ENCODE results near the gene MYO9B. TPM values are rescaled to one million over a fixed set of nuclear protein-coding genes. Genes with fewer than 3 reads are reported as not detected.

The MYO9B gene
- total and polyA plus RNA-seq, 11 donors: 24.2 to 89.4 (median 31.3) TPM

DNA sequence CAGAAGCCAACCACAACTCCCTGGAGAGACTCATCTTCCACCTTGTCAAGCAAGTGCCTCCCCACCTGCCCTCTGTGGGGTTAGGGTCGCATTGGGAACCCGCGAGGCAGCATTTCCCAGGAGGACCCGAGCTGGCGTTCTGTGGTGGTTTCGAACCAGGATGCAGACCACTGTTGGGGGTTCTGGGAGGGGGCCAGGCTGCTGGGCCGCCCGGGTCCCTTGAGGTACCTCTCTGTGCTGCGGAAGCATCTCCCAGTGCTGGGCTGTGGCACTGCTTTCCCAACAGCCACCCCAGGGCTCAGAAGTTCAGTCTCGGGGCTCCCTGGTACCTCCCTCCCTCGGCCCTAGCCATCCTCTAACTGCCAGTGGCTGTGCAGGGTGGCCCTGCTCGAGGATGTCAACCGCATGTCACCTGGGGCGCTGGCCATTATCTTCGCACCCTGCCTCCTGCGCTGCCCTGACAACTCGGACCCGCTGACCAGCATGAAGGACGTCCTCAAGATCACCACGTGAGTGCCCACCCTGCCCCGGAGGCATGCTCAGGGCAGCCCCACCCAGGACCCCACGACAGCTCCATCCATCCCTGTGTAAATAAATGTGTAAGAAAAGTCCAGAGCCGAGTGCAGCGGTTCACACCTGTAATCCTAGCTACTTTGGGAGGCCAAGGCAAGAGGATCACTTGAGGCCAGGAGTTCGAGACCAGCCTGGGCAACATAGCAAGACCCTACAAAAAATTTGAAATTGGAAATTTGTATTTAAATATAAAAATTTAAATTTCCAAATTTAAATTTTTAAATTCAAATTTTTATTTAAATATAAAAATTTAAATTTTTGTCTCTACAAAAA is 131.4 kb downstream of the MYO9B start:
- Histone ChIP-seq H3K27me3 (no peaks in the 10 kb centered on the region), H3K9me3 (no peaks in the 10 kb centered on the region), H3K4me3 (no peak overlapping the region), H3K4me1 (no peaks in the 10 kb centered on the region), H3K36me3 (peaks cover 0 to 98% (median 75%) of the 10 kb centered on the region in 9 donors), H3K27ac (no peak overlapping the region)
- DNase-seq (no peak), ATAC-seq (no peak)
- intact Hi-C loops (cut with DNase I): loop anchor here in 5 of 10 donors (5.0 to 10.0 kb wide), 5 partner anchors 35 to 75 kb away; partner anchors contain the start of gene ANKLE1 (in 1 of the 5)
- 91 to 96% (median 94%) methylated on average over 17 to 25 of the region's 25 CpGs for WGBS, 4 donors
- no peak for TF ChIP-seq POLR2A (IDR thresholded peaks at IDR 0.05)
- TF ChIP-seq CTCF (IDR thresholded peaks at IDR 0.05): no peak

GRCh38 chr19:17209126-17210036 is 133.8 kb downstream of the MYO9B start:
- no peak overlapping the region for H3K4me3 ChIP-seq
- WGBS, 4 donors: 73 to 80% (median 79%) methylated on average over 28 of the region's 28 CpGs
- no peak for TF ChIP-seq CTCF (IDR thresholded peaks at IDR 0.05)
- DNase-seq (no peak), ATAC-seq (peak in 1 of 4 donors; percentile 19)
- H3K36me3 ChIP-seq: peaks cover 0 to 89% (median 63%) of the 10 kb centered on the region in 9 donors
- no peaks in the 10 kb centered on the region for H3K9me3 ChIP-seq
- intact Hi-C loops (cut with DNase I): loop anchor here in 5 of 10 donors (5.0 to 10.0 kb wide), 6 partner anchors 33 to 75 kb away; partner anchors contain the start of gene ANKLE1 (in 2 of the 5)
- H3K27ac ChIP-seq: no peak overlapping the region
- peaks cover 0 to 1% (median under 1%) of the 10 kb centered on the region in 12 donors for H3K4me1 ChIP-seq
- H3K27me3 ChIP-seq: no peaks in the 10 kb centered on the region

DNA sequence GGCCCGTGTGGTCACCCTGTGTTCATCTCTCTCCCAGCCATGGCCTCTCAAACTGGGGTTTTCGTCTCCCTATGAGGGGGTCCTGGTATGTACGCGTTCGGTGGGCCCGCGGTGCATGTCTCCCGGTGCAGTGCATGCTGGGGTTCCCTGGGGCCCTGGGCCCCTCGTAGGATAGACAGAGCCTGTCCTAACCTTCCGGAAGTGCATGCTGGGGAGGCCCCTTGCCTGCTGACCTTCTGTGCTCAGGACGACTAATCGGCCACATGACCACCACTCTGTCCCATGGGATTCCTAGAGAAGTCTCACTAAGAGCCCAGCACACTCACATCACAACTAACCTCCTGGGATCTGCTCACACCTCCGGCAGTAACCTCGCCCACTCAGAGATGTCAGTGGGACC is 134.7 kb downstream of the MYO9B start:
- ATAC-seq: no peak
- intact Hi-C loops (cut with DNase I): loop anchor here in 1 of 10 donors (10.0 kb wide), 1 partner anchor 75 kb away; the partner anchor contains the start of gene ANKLE1
- Histone ChIP-seq H3K9me3 (no peaks in the 10 kb centered on the region), H3K36me3 (peaks cover 0 to 80% (median 58%) of the 10 kb centered on the region in 9 donors), H3K27ac (no peak overlapping the region), H3K4me1 (peaks cover 0 to 9% (median 6%) of the 10 kb centered on the region in 12 donors), H3K4me3 (no peak overlapping the region), H3K27me3 (no peaks in the 10 kb centered on the region)
- 82 to 88% (median 83%) methylated on average over 13 to 14 of the region's 14 CpGs for WGBS, 4 donors
- DNase-seq: no peak
- TF ChIP-seq CTCF (IDR thresholded peaks at IDR 0.05) (no peak), POLR2A (IDR thresholded peaks at IDR 0.05) (no peak)

All from heart left ventricle (tissue), 16 donors.